Left lung (tissue), 10 donors: ENCODE measurements around the gene CELF5. TPM values are rescaled to one million over a fixed set of nuclear protein-coding genes. Genes with fewer than 3 reads are reported as not detected.
"Not testable (repeated sequence)": the region's sequence is repeated elsewhere in the genome, so short reads cannot be mapped to it uniquely, and the experiment has no call there.

Experiments
- ATAC-seq: fragments of 200-7000 bp; cut with Tn5 transposase; one replicate; pipeline ENCODE4 v1.9.1; 2020; ENCODE audit warnings: moderate library complexity
- DNase-seq, 4 donors: peaks; one replicate each; pipeline ENCODE4 v3.0.0-alpha.2; 2013 to 2020
- H3K27ac ChIP-seq, 2 donors: fragments of 200-600 bp; sonication (generic) in 1 of 2; one replicate each; pipeline versions ENCODE4 v1.5.0 to v1.8.0; 2020 to 2021
- H3K27me3 ChIP-seq, 2 donors: fragments of 200-600 bp; sonication (generic) in 1 of 2; one replicate each; pipeline versions ENCODE4 v1.5.0 to v1.8.0; 2020 to 2021
- H3K36me3 ChIP-seq, 2 donors: fragments of 200-600 bp; sonication (generic) in 1 of 2; one replicate each; pipeline versions ENCODE4 v1.5.0 to v1.8.0; 2020 to 2021
- H3K4me1 ChIP-seq, 2 donors: fragments of 200-600 bp; one replicate each; pipeline ENCODE4 v1.8.0; 2021
- H3K4me3 ChIP-seq, 2 donors: fragments of 200-600 bp; sonication (generic) in 1 of 2; one replicate each; pipeline versions ENCODE4 v1.5.0 to v1.8.0; 2020 to 2021; ENCODE audit warnings: mild to moderate bottlenecking in 1 of 2
- H3K9me3 ChIP-seq, 2 donors: fragments of 200-600 bp; sonication (generic) in 1 of 2; one replicate each; pipeline versions ENCODE4 v1.5.0 to v1.8.0; 2020 to 2021
- CTCF ChIP-seq, 2 donors: fragments of 200-600 bp; sonication (generic) in 1 of 2; IDR thresholded peaks; one replicate each; pipeline versions ENCODE4 v1.5.0 to v1.8.0; 2021; ENCODE audit warnings: antibody characterized with exemption in 2 of 2
- intact Hi-C, 2 donors: fragments of 100-400 bp; cut with DNase I; formaldehyde crosslinking; loops; one replicate each; pipeline versions ENCODE4 v1.11.2 to v1.14.2; 2022
- polyA plus RNA-seq, 6 donors: library from polyadenylated mRNA; unstranded; fragments of 120-200 nt; gene quantifications; one replicate each; pipeline ENCODE4 v1.2.1, GENCODE V29; 2013; ENCODE audit not compliant: insufficient read length in 6 of 6
- total RNA-seq, 2 donors: library from RNA; stranded (reverse); fragmentation: NEBNext Ultra II Directional; extraction: Animal tissue kit (Norgen Biotek cat#: 25700); gene quantifications; one replicate each; pipeline ENCODE4 v1.2.1, GENCODE V29; 2021
- donor health status: DM: no; HTN: yes; CAD: no.
- donor health status: DM: no; HTN: no; CAD: no.

The CELF5 gene
- total and polyA plus RNA-seq, 8 donors, result 0.38 to 3.9 (median 2.2) TPM; not detected in 1

DNA sequence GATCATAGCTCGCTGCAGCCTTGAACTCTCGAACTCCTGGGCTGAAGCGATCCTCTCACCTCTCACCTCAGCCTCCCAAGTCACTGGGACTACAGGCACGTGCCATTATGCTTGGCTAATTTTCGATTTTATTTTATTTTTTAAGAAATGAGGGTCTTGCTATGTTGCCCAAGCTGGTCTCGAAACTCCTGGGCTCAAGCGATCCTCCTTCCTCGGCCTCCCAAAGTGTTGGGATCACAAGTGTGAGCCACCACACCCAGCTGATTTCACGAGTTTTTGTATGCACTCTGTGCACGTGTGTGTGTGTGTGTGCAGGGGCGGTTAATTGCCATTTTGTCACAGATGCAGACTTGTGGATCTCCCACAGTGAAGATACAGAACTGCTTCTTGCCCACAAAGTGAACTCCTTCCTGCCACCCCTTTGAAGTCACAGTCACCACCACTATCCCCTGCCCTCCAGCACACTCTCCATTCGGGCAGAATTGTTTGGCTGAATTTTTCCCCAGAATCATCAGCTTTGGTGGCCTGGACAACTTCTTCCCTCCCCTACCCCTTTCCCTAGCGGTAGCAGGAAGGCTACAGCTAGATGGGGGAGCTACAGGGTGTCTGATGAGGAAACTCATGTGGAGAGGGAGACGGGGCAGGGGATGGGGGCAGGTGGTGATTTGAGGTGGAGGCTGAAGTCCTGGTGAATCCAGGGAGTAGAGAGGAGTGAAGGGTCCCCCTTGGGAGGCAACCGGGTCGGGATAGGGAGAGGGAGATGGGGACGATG lies 59.6 kb downstream of the CELF5 start:
- no peak overlapping the region for H3K27ac ChIP-seq
- no peaks in the 10 kb centered on the region for H3K36me3 ChIP-seq
- H3K9me3 ChIP-seq, result no peaks in the 10 kb centered on the region
- ATAC-seq, result no peak
- H3K4me1 ChIP-seq, result peaks cover 0 to 7% of the 10 kb centered on the region in 2 donors
- intact Hi-C loops, result no loop called here
- H3K4me3 ChIP-seq, result no peak overlapping the region
- no peak for DNase-seq
- TF ChIP-seq CTCF (IDR thresholded peaks at IDR 0.05), result no peak
- peaks cover 0 to 85% of the 10 kb centered on the region in 2 donors for H3K27me3 ChIP-seq

- no peak for TF ChIP-seq CTCF (IDR thresholded peaks at IDR 0.05)
- DNase-seq (peak in 3 of 4 donors; percentile 30 to 80 (median 63)), ATAC-seq (peak; percentile 89)
- H3K36me3 ChIP-seq, result no peaks in the 10 kb centered on the region
- no peaks in the 10 kb centered on the region for H3K9me3 ChIP-seq
- peaks cover 0 to 7% of the 10 kb centered on the region in 2 donors for H3K4me1 ChIP-seq
- peaks cover 0 to 87% of the 10 kb centered on the region in 2 donors for H3K27me3 ChIP-seq
- H3K27ac ChIP-seq, result no peak overlapping the region
- intact Hi-C loops, result no loop called here
- H3K4me3 ChIP-seq, result peak overlapping the region; percentile 6 to 19
Measured at GRCh38 chr19:3284759-3285646, 60.5 kb downstream of the CELF5 start.

DNA sequence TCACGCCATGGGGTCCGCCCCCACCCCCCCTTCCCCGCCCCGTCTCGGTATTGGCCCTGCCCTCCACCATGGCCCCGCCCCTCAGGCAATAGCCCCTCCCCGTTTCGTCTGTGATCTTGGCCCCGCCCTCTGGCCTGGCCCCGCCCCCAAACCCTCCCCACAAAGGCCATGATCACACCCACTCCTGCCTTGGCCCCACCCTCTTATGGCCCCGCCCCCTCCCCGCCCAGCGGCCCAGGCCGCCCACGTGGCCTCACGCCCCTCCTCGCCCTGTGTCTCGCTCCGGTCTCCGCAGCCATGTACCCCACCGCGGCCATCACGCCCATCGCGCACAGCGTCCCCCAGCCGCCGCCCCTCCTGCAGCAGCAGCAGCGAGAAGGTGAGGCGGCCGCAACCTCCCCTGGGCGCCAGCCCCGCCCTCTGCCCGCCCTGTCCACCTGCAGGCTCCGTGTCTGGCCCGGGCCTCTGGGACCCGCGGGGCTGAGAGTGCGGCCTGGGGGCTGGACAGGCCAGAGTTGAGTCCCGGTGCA lies 61.3 kb downstream of the CELF5 start:
- Histone ChIP-seq H3K27ac (no peak overlapping the region), H3K36me3 (no peaks in the 10 kb centered on the region), H3K9me3 (no peaks in the 10 kb centered on the region), H3K4me3 (peak overlapping the region in 1 of 2 donors; percentile 18), H3K27me3 (peaks cover 0 to 87% of the 10 kb centered on the region in 2 donors), H3K4me1 (peaks cover 0 to 7% of the 10 kb centered on the region in 2 donors)
- TF ChIP-seq CTCF (IDR thresholded peaks at IDR 0.05), result no peak
- intact Hi-C loops, result no loop called here
- ATAC-seq, result no peak
- DNase-seq, result no peak

DNA sequence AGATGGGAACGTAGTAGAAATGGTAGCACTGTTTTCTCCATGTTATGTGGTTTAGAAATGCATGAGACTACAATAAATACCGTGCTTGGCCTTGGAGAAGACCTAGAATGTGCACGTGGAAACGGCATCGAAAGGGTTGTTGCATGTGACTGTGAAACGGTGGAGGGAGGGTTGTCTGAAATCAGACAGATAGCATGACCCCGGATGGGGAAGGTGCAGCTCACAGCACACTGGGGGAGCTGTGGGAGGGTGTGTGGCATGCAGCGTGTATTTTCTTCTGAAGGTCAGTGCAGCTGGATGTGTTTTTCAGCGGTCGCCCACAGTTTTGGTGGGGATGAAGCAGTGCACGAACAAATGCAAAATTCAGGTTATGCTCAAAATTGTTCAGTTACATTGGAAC lies 63.4 kb downstream of the CELF5 start:
- DNase-seq (no peak), ATAC-seq (no peak)
- Histone ChIP-seq H3K27ac (no peak overlapping the region), H3K36me3 (no peaks in the 10 kb centered on the region), H3K27me3 (peaks cover 0 to 87% of the 10 kb centered on the region in 2 donors), H3K4me3 (no peak overlapping the region), H3K4me1 (peaks cover 0 to 7% of the 10 kb centered on the region in 2 donors), H3K9me3 (no peaks in the 10 kb centered on the region)
- intact Hi-C loops, result no loop called here
- no peak for TF ChIP-seq CTCF (IDR thresholded peaks at IDR 0.05)

DNA sequence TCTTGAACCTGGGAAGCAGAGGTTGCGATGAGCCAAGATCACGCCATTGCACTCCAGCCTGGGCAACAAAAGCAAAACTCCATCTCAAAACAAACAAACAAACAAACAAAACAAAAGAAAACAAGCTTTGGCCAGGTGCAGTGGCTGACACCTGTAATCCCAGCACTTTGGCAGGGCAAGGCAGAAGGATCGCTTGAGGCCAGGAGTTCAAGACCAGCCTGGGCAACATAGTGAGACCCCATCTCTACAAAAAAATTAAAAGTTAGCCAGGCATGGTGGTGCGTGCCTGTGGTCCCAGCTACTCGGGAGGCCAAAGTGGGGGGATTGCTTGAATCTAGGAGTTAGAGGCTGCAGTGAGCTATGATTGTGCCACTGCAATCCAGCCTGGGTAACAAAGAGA lies 64.0 kb downstream of the CELF5 start:
- peaks cover 0 to 87% of the 10 kb centered on the region in 2 donors for H3K27me3 ChIP-seq
- H3K4me3 ChIP-seq, H3K27ac ChIP-seq, H3K36me3 ChIP-seq, ATAC-seq, H3K4me1 ChIP-seq, DNase-seq, intact Hi-C loops, H3K9me3 ChIP-seq: not testable (repeated sequence)
